OCI-LY7 (cell line): ENCODE data around the gene AFF3.

ENCODE experiments used
- EZH2phosphoT487 ChIP-seq: fragments of 200-600 bp; sonication (generic); IDR thresholded peaks from 2 replicates; pipeline ENCODE4 v1.6.1; 2018; ENCODE audit warnings: low read depth, borderline replicate concordance, mild to moderate bottlenecking, mixed run types, antibody characterized with exemption, low read length, moderate library complexity, mixed read lengths
- TF ChIP-seq, protein P1 (sequence below): fragments of 200-600 bp; sonication (generic); conservative IDR thresholded peaks from 2 replicates; pipeline ENCODE4 v1.5.1; 2014; ENCODE audit warnings: mild to moderate bottlenecking, antibody characterized with exemption, low read length, moderate library complexity, mixed read lengths

DNA sequence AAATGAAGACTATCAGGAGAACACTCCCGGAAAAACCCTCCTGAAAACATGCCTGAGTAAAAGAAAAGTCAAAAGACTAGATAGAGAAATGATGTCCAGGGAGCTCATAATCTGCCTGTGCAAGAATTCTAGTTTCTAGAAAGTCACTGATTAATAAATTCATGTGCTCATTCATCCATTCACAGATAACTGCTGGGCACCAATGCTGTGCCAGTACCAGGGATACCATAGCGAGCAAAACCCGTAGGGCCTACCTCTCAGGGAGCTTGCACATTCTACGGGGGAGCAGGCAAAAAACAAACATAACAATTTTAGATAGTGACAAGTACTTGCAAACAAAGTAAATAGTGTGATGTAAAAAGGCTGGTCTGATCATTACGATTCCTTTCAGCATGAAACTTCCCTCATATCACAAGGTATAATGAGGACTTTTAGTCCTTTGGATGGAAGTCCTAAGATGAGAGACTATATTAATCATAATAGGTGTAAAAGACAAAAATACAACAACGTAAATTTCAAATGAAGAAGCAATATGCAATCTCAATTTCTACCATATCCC, 289.9 kb downstream of the AFF3 start:
- TF ChIP-seq, protein P1, sequence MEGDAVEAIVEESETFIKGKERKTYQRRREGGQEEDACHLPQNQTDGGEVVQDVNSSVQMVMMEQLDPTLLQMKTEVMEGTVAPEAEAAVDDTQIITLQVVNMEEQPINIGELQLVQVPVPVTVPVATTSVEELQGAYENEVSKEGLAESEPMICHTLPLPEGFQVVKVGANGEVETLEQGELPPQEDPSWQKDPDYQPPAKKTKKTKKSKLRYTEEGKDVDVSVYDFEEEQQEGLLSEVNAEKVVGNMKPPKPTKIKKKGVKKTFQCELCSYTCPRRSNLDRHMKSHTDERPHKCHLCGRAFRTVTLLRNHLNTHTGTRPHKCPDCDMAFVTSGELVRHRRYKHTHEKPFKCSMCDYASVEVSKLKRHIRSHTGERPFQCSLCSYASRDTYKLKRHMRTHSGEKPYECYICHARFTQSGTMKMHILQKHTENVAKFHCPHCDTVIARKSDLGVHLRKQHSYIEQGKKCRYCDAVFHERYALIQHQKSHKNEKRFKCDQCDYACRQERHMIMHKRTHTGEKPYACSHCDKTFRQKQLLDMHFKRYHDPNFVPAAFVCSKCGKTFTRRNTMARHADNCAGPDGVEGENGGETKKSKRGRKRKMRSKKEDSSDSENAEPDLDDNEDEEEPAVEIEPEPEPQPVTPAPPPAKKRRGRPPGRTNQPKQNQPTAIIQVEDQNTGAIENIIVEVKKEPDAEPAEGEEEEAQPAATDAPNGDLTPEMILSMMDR = no peak
- no peak for TF ChIP-seq EZH2phosphoT487
